ENCODE measurements around the gene OR2AG1. TPM values are rescaled to one million over a fixed set of nuclear protein-coding genes. Genes with fewer than 3 reads are reported as not detected.

OR2AG1 gene
- total and polyA plus RNA-seq, 2 experiments from 2014 or later, result 0.16 TPM; not detected in 1

DNA sequence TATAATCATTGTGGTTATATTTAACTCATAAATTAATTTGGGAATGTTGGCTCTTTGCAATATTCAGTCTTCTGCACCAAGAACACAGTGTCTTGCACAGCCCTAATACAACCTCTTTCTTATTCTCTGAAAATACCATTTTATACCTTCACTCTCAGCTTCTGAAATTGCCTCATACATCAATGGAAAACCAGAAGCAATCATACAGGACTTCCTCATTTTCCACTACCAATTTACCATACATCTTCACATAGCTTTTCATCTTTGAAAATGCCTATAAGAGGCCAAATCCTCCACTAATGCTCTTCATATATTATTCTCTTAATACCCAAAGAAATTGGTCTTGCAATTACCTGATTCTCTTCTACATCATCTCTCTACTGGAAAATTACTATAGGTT lies 4.3 kb upstream of the OR2AG1 start:
- Histone ChIP-seq H2AFZ (no peak overlapping the region), H3K27ac (ENCODE audit: low read depth) (no peak overlapping the region), H3K4me1 (ENCODE audit: insufficient read depth) (no peaks in the 10 kb centered on the region), H3K27me3 (ENCODE audit: insufficient read depth) (no peaks in the 10 kb centered on the region), H3K4me2 (no peak overlapping the region), H3F3A (replicated peaks; ENCODE audit: low read depth) (no peaks in the 10 kb centered on the region), H3K9me2 (ENCODE audit: insufficient read depth) (no peaks in the 10 kb centered on the region), H4K20me1 (replicated peaks; ENCODE audit: insufficient read depth) (no peaks in the 10 kb centered on the region), H3K4me3 (no peak overlapping the region), H3K79me2 (replicated peaks; ENCODE audit: insufficient read depth) (no peaks in the 10 kb centered on the region), H3K36me3 (ENCODE audit: insufficient read depth) (no peaks in the 10 kb centered on the region)
- Mint-ChIP-seq H3K27me3 (ENCODE audit: insufficient read depth, low read depth, poor library complexity) (no peaks in the 10 kb centered on the region), H3K36me3 (ENCODE audit: low read depth) (no peaks in the 10 kb centered on the region), H3K4me1 (peaks cover 3% of the 10 kb centered on the region; the same call in 1 of the 3 replicates), H3K27ac (no peak overlapping the region), H3K9me3 (no peaks in the 10 kb centered on the region), H3K4me3 (no peak overlapping the region)
- TF ChIP-seq STAT1 (IDR thresholded peaks at IDR 0.05; ENCODE audit: unreplicated experiment), result no peak
- ATAC-seq, result no peak
- DNase-seq (ENCODE audit: low spot score), result no peak

DNA sequence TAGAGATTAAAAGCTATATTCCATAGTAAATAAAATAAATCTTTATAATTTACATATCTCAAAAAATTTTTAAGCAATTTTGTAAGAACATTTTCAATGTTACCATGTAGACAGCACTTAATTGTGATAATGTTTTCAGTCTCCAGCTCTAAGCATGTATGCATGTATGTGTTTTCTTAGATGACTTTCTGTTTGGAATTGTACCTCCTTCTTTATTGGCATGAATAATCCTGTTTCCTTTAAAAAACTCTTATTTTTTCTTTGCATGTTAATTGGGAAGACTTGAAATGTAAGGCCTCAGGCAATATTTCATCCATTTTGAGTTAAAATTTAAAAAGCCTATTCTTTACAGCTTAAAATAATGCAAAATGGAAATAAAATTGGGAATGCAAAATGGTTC lies 2.0 kb upstream of the OR2AG1 start:
- Mint-ChIP-seq H3K9me3 (no peaks in the 10 kb centered on the region), H3K27ac (no peak overlapping the region)
- TF ChIP-seq JUNB (IDR thresholded peaks at IDR 0.05; ENCODE audit: unreplicated experiment) (no peak), POLR2AphosphoS5 (IDR thresholded peaks at IDR 0.05; ENCODE audit: low read depth) (no peak), STAT1 (IDR thresholded peaks at IDR 0.05; ENCODE audit: unreplicated experiment) (no peak), ZNF331 (CRISPR knock-in tag; IDR thresholded peaks at IDR 0.05; ENCODE audit: low read depth) (no peak), NANOG (IDR thresholded peaks at IDR 0.05; ENCODE audit: borderline replicate concordance) (no peak), CREB1 (CRISPR knock-in tag; IDR thresholded peaks at IDR 0.05; ENCODE audit: low read depth) (no peak)
- TF ChIP-seq, protein P1, sequence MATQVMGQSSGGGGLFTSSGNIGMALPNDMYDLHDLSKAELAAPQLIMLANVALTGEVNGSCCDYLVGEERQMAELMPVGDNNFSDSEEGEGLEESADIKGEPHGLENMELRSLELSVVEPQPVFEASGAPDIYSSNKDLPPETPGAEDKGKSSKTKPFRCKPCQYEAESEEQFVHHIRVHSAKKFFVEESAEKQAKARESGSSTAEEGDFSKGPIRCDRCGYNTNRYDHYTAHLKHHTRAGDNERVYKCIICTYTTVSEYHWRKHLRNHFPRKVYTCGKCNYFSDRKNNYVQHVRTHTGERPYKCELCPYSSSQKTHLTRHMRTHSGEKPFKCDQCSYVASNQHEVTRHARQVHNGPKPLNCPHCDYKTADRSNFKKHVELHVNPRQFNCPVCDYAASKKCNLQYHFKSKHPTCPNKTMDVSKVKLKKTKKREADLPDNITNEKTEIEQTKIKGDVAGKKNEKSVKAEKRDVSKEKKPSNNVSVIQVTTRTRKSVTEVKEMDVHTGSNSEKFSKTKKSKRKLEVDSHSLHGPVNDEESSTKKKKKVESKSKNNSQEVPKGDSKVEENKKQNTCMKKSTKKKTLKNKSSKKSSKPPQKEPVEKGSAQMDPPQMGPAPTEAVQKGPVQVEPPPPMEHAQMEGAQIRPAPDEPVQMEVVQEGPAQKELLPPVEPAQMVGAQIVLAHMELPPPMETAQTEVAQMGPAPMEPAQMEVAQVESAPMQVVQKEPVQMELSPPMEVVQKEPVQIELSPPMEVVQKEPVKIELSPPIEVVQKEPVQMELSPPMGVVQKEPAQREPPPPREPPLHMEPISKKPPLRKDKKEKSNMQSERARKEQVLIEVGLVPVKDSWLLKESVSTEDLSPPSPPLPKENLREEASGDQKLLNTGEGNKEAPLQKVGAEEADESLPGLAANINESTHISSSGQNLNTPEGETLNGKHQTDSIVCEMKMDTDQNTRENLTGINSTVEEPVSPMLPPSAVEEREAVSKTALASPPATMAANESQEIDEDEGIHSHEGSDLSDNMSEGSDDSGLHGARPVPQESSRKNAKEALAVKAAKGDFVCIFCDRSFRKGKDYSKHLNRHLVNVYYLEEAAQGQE (IDR thresholded peaks at IDR 0.05; ENCODE audit: unreplicated experiment), result no peak
- TF ChIP-seq, protein P2, sequence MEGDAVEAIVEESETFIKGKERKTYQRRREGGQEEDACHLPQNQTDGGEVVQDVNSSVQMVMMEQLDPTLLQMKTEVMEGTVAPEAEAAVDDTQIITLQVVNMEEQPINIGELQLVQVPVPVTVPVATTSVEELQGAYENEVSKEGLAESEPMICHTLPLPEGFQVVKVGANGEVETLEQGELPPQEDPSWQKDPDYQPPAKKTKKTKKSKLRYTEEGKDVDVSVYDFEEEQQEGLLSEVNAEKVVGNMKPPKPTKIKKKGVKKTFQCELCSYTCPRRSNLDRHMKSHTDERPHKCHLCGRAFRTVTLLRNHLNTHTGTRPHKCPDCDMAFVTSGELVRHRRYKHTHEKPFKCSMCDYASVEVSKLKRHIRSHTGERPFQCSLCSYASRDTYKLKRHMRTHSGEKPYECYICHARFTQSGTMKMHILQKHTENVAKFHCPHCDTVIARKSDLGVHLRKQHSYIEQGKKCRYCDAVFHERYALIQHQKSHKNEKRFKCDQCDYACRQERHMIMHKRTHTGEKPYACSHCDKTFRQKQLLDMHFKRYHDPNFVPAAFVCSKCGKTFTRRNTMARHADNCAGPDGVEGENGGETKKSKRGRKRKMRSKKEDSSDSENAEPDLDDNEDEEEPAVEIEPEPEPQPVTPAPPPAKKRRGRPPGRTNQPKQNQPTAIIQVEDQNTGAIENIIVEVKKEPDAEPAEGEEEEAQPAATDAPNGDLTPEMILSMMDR (conservative IDR thresholded peaks at IDR 0.05; ENCODE audit: low read depth in 2 of 2), result no peak
- TF ChIP-seq, protein P3, sequence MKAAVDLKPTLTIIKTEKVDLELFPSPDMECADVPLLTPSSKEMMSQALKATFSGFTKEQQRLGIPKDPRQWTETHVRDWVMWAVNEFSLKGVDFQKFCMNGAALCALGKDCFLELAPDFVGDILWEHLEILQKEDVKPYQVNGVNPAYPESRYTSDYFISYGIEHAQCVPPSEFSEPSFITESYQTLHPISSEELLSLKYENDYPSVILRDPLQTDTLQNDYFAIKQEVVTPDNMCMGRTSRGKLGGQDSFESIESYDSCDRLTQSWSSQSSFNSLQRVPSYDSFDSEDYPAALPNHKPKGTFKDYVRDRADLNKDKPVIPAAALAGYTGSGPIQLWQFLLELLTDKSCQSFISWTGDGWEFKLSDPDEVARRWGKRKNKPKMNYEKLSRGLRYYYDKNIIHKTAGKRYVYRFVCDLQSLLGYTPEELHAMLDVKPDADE (IDR thresholded peaks at IDR 0.05), result no peak
- TF ChIP-seq, protein P4, sequence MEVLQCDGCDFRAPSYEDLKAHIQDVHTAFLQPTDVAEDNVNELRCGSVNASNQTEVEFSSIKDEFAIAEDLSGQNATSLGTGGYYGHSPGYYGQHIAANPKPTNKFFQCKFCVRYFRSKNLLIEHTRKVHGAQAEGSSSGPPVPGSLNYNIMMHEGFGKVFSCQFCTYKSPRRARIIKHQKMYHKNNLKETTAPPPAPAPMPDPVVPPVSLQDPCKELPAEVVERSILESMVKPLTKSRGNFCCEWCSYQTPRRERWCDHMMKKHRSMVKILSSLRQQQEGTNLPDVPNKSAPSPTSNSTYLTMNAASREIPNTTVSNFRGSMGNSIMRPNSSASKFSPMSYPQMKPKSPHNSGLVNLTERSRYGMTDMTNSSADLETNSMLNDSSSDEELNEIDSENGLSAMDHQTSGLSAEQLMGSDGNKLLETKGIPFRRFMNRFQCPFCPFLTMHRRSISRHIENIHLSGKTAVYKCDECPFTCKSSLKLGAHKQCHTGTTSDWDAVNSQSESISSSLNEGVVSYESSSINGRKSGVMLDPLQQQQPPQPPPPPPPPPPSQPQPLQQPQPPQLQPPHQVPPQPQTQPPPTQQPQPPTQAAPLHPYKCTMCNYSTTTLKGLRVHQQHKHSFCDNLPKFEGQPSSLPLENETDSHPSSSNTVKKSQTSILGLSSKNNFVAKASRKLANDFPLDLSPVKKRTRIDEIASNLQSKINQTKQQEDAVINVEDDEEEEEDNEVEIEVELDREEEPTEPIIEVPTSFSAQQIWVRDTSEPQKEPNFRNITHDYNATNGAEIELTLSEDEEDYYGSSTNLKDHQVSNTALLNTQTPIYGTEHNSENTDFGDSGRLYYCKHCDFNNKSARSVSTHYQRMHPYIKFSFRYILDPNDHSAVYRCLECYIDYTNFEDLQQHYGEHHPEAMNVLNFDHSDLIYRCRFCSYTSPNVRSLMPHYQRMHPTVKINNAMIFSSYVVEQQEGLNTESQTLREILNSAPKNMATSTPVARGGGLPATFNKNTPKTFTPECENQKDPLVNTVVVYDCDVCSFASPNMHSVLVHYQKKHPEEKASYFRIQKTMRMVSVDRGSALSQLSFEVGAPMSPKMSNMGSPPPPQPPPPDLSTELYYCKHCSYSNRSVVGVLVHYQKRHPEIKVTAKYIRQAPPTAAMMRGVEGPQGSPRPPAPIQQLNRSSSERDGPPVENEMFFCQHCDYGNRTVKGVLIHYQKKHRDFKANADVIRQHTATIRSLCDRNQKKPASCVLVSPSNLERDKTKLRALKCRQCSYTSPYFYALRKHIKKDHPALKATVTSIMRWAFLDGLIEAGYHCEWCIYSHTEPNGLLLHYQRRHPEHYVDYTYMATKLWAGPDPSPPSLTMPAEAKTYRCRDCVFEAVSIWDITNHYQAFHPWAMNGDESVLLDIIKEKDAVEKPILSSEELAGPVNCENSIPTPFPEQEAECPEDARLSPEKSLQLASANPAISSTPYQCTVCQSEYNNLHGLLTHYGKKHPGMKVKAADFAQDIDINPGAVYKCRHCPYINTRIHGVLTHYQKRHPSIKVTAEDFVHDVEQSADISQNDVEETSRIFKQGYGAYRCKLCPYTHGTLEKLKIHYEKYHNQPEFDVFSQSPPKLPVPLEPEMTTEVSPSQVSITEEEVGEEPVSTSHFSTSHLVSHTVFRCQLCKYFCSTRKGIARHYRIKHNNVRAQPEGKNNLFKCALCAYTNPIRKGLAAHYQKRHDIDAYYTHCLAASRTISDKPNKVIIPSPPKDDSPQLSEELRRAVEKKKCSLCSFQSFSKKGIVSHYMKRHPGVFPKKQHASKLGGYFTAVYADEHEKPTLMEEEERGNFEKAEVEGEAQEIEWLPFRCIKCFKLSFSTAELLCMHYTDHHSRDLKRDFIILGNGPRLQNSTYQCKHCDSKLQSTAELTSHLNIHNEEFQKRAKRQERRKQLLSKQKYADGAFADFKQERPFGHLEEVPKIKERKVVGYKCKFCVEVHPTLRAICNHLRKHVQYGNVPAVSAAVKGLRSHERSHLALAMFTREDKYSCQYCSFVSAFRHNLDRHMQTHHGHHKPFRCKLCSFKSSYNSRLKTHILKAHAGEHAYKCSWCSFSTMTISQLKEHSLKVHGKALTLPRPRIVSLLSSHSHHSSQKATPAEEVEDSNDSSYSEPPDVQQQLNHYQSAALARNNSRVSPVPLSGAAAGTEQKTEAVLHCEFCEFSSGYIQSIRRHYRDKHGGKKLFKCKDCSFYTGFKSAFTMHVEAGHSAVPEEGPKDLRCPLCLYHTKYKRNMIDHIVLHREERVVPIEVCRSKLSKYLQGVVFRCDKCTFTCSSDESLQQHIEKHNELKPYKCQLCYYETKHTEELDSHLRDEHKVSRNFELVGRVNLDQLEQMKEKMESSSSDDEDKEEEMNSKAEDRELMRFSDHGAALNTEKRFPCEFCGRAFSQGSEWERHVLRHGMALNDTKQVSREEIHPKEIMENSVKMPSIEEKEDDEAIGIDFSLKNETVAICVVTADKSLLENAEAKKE (CRISPR knock-in tag; IDR thresholded peaks at IDR 0.05), result no peak

More for the DNA sequence above, 2.0 kb upstream of the OR2AG1 start:
- Mint-ChIP-seq H3K27me3 (ENCODE audit: insufficient read depth, low read depth, poor library complexity) (no peaks in the 10 kb centered on the region), H3K4me1 (peaks cover 3% of the 10 kb centered on the region; the same call in 1 of the 3 replicates), H3K4me3 (no peak overlapping the region), H3K36me3 (ENCODE audit: low read depth) (no peaks in the 10 kb centered on the region)
- H3K4me3 ChIP-seq, result no peak overlapping the region
- H3K36me3 ChIP-seq (ENCODE audit: insufficient read depth), result no peaks in the 10 kb centered on the region
- H3F3A ChIP-seq (replicated peaks; ENCODE audit: low read depth), result no peaks in the 10 kb centered on the region
- no peak overlapping the region for H3K4me2 ChIP-seq
- H4K20me1 ChIP-seq (replicated peaks; ENCODE audit: insufficient read depth), result no peaks in the 10 kb centered on the region
- no peak for DNase-seq (ENCODE audit: low spot score)
- no peak for ATAC-seq
- no peaks in the 10 kb centered on the region for H3K4me1 ChIP-seq (ENCODE audit: insufficient read depth)
- H2AFZ ChIP-seq, result no peak overlapping the region
- H3K9me2 ChIP-seq (ENCODE audit: insufficient read depth), result no peaks in the 10 kb centered on the region; the same call in 1 of the 2 replicates
- no peaks in the 10 kb centered on the region for H3K27me3 ChIP-seq (ENCODE audit: insufficient read depth)
- no peak overlapping the region for H3K27ac ChIP-seq (ENCODE audit: low read depth)
- no peaks in the 10 kb centered on the region for H3K79me2 ChIP-seq (replicated peaks; ENCODE audit: insufficient read depth)

Data from GM23338 (cell line).